ENCODE results near the gene PIK3CD.
"Not testable (repeated sequence)": the region's sequence is repeated elsewhere in the genome, so short reads cannot be mapped to it uniquely, and the experiment has no call there.

The PIK3CD gene

DNA sequence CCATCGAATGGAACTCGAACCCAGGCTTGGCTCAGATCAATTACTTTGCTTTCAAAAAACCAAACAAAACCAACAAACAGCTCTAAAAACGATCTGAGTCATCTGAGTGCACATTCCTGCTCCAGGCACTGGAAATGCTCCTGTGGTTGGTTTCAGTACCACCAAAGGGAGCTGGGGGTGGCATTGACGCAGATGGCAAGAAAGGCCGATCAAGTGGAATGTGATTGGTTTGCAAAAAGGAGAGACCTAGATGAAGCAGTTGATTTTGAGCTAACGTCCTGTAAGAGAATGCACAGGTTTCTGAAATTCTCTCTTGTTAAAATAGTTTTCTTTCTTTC is 39.5 kb downstream of the PIK3CD start:
- DNase-seq = no peak

DNA sequence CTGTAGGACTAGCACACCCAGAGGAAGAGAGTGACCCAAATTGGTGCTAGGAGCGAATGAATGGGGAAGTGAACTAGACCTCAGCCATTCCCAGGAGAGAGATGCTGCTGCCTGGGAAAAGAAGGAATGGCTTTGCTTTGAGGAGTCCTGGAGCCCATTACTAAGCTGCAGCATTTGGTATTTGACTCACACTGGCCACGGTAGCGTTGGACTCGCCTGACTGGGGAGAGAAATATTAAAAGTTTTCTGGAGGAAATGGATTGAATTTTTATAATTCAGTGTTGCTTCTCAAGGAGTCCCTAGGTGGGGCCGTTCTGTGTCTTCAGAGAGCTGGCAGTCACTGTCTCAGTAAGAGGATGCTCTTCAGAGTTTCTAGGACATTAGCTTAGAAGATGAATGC is 40.2 kb downstream of the PIK3CD start:
- DNase-seq = no peak

DNA sequence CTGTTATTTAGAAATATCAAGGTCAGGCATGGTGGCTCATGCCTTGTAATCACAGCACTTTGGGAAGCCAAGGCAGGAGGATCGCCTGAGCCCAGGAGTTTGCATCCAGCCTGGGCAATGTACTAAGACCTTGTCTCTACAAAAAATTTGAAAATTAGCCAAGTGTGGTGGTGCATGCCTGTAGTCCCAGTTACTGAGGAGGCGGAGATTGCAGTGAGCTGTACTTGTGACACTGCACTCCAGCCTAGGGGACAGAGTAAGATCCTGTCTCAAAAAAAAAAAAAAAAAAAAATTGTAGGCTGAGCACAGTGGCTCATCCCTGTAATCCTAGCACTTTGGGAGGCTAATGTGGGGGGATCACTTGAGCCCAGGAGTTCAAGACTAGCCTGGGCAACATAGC is 45.3 kb downstream of the PIK3CD start:
- no peak for DNase-seq

DNA sequence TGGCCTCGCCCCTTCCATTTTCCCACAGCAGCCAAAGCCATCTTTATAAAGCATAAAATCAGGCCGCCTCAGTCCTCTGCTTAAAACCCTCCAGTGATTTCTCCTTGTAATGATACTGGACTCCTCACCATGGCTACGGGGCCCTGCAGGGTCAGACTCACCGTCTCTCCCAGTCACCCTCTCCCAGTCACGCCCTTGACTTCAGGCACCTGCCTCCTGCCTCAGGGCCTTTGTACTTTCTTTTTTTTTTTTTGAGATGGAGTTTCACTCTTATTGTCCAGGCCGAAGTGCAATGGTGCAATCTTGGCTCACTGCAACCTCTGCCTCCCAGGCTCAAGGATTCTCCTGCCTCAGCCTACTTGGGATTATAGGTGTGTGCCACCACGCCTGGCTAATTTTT is 47.8 kb downstream of the PIK3CD start:
- no peak for DNase-seq

DNA sequence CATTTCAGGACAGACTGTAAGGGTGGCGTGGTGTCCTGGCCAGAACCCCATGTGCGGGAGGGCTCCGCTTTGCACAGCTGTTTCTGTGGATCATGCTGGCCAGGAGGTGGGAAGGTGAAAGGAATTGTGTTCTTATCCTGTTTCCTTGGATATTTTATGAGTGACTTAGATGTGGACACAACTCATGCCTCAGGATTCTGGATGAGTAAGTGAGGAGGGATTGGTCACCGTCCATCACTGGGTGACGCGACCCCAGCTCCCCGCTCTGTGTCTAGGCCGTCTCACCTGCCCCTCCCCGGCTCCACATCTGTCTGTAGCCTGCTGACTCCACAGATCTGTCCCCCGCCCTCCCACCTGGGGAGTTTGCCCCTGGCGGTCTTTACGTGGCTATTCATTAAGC is 48.8 kb downstream of the PIK3CD start:
- DNase-seq = no peak

DNA sequence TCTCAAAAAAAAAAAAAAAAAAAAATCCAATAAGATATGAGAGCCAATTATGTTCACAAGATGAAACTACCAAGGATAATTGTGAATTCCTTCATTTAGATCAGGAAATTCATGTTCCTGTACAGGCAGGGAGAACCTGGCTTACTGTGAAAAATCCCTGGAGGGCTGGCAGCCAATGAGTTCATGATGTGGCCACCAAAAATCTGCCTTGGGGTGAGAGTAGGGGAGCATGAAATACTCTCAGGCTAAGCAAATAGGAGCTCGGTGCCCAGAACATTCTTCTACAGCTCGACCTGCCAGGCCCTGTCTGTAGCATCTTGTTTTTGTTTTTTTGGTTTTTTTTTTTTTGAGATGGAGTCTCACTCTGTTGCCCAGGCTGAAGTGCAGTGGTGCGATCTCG is 50.1 kb downstream of the PIK3CD start:
- no peak for DNase-seq

DNA sequence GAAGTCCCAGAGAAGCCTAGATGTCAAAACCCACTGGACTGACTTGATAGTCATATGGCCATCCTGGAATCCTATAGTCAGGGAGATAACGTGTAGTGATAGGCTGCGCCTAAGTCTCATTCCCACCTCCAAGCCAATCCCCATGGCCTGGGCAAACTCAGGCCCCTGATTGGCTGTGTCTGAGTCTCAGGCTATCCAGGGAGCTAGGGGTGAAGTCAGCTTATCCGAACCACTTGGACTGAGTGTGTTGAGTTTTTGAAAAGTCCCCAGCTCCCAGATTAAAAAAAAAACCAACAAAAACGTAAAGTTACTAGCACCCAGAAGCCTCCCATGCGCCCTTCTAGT is 51.6 kb downstream of the PIK3CD start:
- DNase-seq = no peak

DNA sequence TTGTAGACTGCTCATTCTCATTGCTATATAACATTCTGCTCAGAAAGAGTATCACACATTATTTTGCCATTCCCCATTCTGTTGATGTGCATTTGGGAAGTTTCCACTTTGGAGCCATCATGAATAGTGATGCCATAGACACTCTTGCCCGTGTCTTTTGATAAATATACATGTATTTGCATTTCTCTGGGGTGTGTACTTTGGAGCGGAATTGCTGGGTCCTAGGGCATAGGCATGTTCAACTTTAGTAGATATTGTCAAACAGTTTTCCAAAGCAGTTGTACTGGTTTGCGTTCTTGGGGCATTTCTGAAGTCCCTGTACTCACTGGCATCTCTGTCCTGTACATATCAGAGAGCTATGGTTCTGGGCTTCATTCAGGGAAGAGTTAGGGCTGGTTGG is 52.1 kb downstream of the PIK3CD start:
- no peak for DNase-seq

DNA sequence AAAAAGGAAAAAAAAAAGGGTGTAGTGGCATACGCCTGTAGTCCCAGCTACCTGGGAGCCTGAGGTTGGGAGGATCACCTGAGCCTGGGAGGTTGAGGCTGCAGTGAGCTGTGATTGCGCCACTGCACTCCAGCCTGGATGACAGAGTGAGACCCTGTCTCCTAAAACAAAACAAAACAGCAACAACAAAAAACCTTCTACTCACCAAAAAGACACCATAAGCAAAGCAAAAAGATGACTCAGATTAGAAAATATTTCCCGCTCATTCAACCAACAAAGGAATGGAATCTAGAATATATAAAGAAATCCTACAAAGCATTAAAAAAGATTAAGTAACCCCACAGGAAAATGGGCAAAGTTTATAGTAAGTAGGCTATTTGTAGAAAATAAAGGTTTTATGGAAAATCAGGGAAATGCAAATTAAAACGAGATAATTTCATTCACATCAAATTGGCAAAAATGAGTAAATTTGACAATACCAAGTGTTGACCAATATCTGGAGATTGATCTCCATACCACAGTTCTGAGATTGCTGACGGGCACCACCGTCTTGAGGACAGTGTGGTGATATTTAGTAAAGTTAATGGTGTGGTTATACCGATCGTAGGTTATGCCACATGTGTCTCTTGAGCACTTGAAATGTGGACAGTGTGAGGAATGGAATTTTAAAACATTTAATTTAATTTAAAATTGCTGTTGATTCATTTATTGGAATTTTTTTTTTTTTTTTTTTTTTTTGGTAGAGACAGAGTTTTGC is 54.0 kb downstream of the PIK3CD start:
- DNase-seq = no peak

DNA sequence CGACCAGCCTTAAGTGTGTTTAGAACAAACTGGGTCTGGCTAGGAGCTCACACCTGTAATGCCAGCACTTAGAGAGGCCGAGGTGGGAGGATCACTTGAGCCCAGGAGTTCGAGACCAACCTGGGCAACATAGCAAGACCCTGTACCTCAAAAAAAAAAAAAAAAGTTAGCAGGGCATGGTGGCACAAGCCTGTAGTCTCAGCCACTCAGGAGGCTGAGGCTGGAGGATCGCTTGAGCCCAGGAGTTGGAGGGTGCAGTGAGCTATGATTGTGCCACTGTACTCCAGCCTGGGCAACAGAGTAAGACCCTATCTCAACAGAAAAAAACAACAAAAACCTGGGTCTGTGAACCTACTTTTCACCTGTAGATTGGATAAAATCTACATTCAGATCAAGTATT is 54.6 kb downstream of the PIK3CD start:
- no peak for DNase-seq

DNA sequence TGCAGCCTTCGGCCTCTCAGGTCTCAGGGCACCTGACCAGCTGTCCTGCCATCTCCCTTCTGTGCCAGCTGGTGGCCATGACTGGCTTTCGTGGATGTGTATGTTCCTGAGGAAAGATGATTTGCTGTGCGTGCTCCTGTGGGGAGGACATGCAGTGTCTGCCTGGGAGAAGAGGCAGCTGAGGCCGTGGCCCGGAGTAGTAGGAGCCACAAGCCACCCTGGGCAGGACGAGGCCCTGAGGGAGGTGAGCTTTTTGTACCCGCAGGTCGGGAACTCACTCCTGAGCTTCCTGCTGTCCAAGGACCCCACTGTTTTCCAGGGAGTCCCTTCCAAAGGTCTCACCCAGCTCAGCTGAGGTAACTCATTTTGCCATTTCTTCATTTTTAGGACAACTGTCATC is 58.5 kb downstream of the PIK3CD start:
- no peak for DNase-seq

DNA sequence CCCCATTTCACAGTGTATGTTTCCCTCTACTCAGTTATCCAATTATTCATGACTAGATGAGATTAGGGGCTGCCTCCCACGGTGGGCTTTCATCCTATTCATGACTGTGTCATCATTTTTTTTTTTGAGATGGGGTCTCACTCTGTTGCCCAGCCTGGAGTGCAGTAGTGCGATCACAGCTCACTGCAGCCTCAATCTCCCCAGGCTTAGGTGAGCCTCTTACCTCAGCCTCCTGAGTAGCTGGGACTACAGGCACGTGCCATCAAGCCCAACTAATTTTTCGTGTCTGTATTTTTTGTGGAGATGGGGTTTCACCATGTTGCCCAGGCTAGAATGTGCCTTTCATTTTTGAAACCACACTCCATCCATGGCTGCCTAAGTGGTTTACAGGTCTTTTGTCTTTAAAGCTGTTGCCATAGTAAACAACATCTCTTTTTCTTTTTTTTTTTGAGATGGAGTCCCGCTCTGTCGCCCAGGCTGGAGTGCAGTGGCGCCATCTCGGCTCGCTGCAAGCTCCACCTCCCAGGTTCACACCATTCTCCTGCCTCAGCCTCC is 60.0 kb downstream of the PIK3CD start:
- DNase-seq = no peak

DNA sequence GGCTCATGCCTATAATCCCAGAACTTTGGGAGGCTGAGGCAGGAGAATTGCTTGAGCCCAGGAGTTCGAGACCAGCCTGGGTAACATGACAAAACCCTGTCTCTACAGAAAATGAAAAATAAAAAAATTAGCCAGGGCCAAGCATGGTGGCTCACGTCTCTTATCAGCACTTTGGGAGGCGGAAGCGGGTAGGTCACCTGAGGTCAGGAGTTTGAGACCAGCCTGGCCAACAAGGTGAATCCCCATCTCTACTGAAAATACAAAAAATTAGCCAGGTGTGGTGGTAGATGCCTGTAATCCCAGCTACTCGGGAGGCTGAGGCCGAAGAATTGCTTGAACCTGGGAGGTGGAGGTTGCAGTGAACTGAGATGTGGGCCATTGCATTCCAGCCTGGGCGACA is 61.2 kb downstream of the PIK3CD start:
- DNase-seq = not testable (repeated sequence)

DNA sequence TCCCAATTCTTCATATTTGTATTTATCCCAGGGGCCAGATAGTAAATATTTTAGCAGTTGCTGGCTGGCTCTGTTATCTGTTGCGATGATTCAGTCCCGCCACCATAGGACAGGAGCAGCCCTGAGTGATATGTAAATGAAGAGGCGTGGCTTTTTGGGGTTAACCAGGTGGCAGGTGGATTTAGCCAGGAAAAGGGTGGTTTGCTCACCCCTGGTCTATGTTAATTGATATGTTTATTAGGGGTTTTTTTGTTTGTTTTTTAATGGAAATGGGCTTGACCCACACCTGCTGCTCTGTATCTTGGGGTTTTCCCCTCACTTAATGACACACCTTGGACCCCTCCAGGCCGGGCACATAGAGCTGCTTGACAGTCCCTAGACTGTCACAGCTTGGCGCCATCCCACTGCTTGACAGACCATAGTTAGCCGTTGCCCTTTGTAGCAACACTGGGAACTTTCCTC is 62.8 kb downstream of the PIK3CD start:
- no peak for DNase-seq

DNA sequence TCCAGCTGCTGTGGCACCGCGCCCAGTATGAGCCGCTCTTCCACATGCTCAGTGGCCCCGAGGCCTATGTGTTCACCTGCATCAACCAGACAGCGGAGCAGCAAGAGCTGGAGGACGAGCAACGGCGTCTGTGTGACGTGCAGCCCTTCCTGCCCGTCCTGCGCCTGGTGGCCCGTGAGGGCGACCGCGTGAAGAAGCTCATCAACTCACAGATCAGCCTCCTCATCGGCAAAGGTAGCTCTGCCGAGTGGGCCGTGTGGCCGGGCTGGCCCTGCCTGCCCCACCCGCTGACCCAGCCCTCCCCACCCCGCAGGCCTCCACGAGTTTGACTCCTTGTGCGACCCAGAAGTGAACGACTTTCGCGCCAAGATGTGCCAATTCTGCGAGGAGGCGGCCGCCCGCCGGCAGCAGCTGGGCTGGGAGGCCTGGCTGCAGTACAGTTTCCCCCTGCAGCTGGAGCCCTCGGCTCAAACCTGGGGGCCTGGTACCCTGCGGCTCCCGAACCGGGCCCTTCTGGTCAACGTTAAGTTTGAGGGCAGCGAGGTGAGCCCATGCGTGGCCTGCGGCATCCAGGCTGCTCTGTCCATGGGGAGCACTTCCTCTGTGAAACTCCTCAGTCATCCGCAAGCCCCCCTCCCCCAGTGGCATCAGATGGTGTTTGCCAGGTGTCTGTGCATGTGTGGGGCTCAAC is 64.2 kb downstream of the PIK3CD start:
- DNase-seq = no peak

DNA sequence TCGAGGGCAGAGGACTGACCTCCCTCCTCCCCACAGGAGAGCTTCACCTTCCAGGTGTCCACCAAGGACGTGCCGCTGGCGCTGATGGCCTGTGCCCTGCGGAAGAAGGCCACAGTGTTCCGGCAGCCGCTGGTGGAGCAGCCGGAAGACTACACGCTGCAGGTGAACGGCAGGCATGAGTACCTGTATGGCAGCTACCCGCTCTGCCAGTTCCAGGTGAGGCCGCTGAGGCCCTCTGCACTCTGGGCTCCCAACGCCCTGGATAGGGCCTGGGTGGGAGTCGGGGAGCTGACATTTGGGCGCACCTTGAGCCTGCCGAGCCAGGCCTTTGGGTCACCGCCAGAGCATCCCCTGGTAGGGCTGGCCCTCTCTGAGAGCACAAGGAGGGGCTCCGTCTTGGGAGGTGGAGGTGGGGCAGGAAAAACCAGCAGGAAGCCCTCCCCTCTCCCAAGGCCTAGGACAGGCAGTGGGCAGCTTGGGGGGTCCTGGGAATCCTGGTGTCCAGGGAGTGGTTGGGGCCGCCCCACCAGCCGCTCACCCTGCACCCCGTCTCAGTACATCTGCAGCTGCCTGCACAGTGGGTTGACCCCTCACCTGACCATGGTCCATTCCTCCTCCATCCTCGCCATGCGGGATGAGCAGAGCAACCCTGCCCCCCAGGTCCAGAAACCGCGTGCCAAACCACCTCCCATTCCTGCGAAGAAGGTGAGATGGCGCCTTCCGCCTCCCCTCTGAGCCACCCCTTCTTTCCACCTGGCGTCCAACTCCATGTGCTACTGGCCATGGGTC is 65.1 kb downstream of the PIK3CD start:
- DNase-seq = no peak

DNA sequence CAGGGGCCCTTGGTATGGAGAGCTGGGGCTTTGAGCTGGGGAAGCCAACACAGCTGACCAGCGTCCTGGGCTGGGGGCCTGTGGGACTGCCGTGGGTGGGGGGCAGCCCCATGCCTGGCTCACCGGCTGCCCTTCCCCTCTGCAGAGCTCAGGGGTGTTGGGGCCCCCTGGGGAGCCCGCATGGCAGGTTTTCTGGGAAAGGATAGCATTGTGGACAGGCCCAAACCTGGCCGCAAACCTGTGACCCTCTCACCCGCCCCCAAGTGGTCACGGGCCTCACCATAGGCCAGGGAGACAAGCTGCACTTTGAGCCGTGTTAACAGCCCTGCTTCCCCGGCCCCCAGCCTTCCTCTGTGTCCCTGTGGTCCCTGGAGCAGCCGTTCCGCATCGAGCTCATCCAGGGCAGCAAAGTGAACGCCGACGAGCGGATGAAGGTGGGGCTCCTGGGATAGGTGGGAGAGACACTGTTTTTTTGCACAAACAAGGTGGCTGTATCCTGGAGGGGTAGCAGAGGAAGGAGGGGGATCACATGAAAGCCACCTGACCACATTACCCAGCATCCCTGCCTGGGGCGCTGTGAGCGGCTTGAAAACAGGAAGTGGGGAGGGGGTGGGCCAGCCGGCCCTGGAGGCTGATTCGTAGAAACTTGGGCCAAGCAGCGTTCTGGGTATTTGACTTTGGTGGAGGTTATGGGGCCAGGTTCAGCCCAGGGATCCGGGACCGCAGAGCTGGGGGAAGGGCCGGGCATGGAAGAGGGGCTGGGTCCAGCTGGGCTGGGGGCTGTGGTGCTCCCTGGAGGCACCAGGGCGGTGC is 65.9 kb downstream of the PIK3CD start:
- DNase-seq = no peak

DNA sequence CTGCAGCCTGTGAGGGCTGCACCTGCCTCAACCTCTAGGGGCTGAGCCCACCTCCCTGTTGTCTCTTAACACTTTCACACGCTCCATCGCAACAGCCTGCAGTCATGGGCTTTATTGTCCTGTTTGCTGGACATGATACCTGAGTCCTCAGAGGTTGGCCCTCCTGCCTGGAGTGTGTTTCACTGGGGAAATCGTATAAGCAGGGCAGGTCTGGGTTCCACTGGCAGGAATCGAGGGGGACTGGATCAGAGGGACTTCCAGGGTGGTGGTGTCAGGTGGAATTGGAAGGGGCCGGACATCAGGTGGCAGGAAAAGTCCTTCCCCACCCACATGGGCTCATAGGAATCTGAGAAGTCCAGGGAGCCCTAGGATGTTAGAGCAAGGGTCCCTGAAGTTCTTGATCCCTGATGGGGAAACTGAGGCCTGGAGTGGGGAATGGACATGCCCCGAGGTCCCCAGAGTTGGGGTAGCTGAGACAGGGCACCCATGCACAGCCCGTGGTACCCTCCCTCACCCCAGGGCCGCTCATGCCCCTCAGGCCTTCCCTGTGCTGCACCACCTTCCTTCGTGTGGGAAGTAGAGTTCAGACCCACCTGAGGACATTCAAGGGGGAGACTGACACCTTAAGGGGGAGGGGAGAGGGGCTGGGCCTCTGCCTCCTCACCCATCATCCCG is 66.6 kb downstream of the PIK3CD start:
- no peak for DNase-seq

DNA sequence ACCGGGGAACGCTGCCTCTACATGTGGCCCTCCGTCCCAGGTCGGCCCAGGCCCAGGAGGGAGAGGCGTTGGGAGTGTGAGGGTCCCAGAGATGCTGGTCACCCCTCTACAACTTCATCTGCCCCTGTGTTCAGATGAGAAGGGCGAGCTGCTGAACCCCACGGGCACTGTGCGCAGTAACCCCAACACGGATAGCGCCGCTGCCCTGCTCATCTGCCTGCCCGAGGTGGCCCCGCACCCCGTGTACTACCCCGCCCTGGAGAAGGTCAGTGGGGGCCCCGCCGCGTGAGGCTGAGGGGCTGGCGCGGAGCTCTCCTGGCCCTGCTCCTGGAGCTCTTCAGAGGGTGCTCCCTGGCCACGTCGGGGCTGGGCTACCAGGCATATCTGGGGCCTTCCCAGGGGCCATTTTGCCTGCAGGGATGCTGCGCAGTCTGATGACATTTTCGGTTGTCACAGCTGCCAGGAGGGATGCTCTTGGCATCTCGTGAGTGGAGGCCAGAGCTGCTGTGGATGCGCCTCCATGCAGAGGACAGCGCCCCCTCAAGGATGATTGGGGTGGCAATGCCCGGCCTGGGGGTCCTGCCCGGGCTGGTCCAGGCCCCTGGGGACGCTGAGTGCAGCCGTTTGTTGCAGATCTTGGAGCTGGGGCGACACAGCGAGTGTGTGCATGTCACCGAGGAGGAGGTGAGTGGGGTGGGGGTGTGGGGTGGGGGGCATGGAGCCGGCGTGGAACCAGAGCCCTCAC is 68.6 kb downstream of the PIK3CD start:
- DNase-seq = no peak

DNA sequence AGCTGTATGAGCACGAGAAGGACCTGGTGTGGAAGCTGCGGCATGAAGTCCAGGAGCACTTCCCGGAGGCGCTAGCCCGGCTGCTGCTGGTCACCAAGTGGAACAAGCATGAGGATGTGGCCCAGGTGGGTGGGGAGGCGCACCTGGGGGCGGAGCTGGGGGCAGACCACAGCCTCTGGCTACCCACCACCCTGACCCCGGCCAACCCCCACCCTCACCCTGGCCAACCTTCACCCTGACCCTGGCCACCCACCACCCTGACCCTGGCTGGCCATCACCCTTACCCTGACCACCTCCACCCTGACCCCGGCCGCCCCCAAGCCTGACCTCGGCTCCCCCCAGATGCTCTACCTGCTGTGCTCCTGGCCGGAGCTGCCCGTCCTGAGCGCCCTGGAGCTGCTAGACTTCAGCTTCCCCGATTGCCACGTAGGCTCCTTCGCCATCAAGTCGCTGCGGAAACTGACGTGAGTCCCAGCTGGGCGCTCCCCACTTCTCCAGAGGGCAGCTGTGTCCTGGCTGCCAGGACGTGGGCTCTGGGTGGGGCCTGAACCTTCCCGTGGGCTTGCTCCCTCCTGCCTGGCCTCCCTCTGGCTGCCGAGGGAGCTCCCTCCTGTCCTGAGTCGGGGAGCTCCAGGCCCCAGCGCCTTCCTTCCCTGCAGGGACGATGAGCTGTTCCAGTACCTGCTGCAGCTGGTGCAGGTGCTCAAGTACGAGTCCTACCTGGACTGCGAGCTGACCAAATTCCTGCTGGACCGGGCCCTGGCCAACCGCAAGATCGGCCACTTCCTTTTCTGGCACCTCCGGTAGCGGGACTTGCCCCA is 69.5 kb downstream of the PIK3CD start:
- DNase-seq = no peak

Measured in NCI-H2107 (cell line).